Stimulated activated naive CD8-positive, alpha-beta T cell treated with anti-CD3 and anti-CD28 coated beads, Interleukin-15, amount 100 ng/mL, for 72 hours (primary cell): ENCODE measurements around the gene LTB4R.
A peak's percentile ranks its signal among the peaks of the same experiment; 100 is the strongest.
"Not testable (repeated sequence)": the region's sequence is repeated elsewhere in the genome, so short reads cannot be mapped to it uniquely, and the experiment has no call there.

ENCODE experiments used
- ATAC-seq: fragments of 150-1000 bp; cut with Tn5 transposase; 2 replicates; pipeline ENCODE4 v1.10.0; 2021; ENCODE audit warnings: mild to moderate bottlenecking, moderate library complexity
- DNase-seq, 2 donors: peaks; one replicate each; pipeline ENCODE4 v3.0.0; 2021 to 2022
- H3K27ac Mint-ChIP-seq, 2 donors: one replicate each; pipeline ENCODE4 v1.8.0; 2022; ENCODE audit warnings: mild to moderate bottlenecking in 2 of 2, mixed read lengths in 2 of 2, moderate library complexity in 2 of 2
- H3K27me3 Mint-ChIP-seq: one replicate; pipeline ENCODE4 v1.8.0; 2022; ENCODE audit warnings: mixed read lengths
- H3K4me1 Mint-ChIP-seq: one replicate; pipeline ENCODE4 v1.8.0; 2022; ENCODE audit warnings: mild to moderate bottlenecking, mixed read lengths
- H3K4me3 Mint-ChIP-seq, 2 donors: one replicate each; pipeline ENCODE4 v1.8.0; 2022; ENCODE audit warnings: mild to moderate bottlenecking in 2 of 2, mixed read lengths in 2 of 2, moderate library complexity in 1 of 2
- H3K9me3 Mint-ChIP-seq, 2 donors: one replicate each; pipeline ENCODE4 v1.8.0; 2022; ENCODE audit warnings: mixed read lengths in 2 of 2

LTB4R gene

DNA sequence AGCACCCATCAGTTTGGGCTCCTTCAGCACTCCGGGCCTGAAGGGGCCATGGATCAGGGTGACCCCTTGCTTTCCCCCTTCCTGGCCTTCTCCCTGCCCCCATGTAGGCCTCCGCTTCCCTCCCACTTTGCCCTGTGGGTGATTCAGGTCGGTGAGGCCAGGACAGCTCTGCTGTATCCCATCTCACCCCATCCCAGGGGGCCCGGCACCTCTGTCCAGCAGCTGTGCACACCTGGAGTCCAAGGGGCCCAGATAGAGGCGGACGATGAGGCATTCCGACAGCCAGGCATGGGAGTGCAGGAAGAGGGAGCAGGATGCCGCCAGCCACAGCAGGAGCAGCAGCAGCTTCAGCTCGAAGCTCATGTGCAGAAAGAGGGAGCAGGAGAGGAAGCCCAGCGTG lies 11.4 kb downstream of the LTB4R start:
- Mint-ChIP-seq H3K4me3 (no peak overlapping the region), H3K4me1 (peaks cover 13% of the 10 kb centered on the region), H3K27ac (no peak overlapping the region), H3K27me3 (peaks cover 26% of the 10 kb centered on the region), H3K9me3 (no peaks in the 10 kb centered on the region)
- DNase-seq = no peak
- ATAC-seq = no peak

DNA sequence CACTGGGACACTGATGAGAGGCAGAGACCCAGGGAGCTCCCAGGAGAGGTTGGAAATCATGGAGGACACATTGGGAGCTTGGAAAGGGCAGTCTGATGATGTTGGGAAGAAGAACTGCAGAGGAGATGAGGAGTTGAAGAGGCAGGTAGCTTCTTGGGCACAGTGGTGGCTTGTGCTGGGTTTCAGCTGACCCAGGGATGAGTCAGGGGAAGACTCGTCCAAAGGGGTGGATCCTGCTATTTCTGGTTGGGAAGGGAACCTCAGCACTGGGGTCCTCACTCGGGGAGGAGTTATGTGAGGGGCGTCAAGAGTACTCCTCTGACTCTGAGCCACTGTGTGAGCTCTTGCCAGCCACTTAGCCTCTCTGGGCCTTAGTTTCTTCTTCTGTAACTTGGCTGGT lies 12.0 kb downstream of the LTB4R start:
- DNase-seq = no peak
- Mint-ChIP-seq H3K4me1 (peaks cover 11% of the 10 kb centered on the region), H3K27me3 (peaks cover 26% of the 10 kb centered on the region), H3K27ac (no peak overlapping the region), H3K4me3 (no peak overlapping the region), H3K9me3 (no peaks in the 10 kb centered on the region)
- no peak for ATAC-seq

DNA sequence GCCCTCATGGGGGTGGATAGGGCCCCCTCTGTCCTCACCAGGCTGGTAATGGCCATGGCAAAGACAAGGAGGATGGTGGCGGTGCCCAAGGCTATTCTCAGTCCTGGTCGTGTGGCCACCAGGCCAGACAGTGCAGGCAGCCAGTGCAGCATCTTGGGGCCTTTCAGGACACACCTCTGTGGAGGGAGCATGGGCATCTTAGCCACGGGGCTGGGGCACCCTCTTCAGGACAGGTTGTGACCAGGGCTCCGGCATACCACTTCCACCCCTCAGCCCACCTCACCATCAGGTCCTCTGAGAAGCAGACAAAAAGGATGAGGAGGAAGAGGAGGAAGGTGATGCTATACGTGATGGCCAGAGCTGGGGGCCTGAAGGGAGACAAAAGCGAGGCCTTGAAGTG lies 12.7 kb downstream of the LTB4R start:
- no peaks in the 10 kb centered on the region for H3K9me3 Mint-ChIP-seq
- DNase-seq (no peak), ATAC-seq (no peak)
- H3K4me3 Mint-ChIP-seq = no peak overlapping the region
- H3K27me3 Mint-ChIP-seq = peaks cover 26% of the 10 kb centered on the region
- H3K4me1 Mint-ChIP-seq = peaks cover 18% of the 10 kb centered on the region
- H3K27ac Mint-ChIP-seq = no peak overlapping the region

DNA sequence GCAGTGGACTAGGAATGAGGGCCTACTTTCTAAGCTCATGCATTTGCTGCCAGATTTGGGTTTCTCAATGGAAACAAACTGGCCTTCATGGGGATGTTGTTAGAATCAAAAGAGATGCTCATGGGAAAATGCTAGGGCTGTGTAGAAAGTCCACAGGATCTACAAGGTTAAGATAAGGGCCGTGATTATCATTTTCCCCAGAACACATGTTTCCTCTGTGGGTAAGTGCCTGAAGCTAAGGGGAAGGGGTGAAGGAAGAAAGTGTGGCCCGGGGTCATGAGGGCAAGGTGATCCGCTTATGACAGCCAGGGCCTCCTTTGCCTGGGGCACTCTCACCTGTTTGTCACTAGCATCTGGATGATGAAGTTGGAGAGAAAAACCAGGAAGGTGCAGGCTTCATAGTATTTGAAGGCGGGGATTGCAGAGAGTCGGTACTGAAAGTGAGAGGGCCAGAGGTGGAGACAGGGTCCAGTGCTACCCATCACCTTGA lies 13.8 kb downstream of the LTB4R start:
- Mint-ChIP-seq H3K27ac (no peak overlapping the region), H3K4me1 (peaks cover 27% of the 10 kb centered on the region), H3K9me3 (no peaks in the 10 kb centered on the region), H3K4me3 (no peak overlapping the region), H3K27me3 (peaks cover 26% of the 10 kb centered on the region)
- DNase-seq = no peak
- ATAC-seq = no peak

DNA sequence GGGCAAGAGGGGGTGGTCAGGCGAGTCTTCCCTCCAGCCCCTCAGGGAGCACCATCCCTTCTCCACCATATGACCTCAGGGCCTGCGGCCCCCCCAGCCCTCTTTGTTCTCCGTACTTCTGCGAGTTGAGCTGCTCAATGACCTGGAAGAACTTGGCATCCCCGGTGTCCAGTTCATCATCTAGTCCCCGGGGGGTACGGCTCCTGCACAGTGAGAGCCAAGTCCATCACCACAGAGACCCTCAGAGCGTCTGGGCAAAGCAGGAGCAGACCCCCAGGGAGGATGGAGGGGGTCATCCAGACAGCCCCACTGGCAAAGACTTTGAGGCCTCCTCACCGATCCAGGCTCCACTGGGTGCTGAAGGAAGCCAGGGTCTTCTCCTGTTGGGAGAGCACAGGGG lies 14.7 kb downstream of the LTB4R start:
- Mint-ChIP-seq H3K27ac (no peak overlapping the region), H3K4me1 (peaks cover 27% of the 10 kb centered on the region), H3K9me3 (no peaks in the 10 kb centered on the region), H3K27me3 (peaks cover 30% of the 10 kb centered on the region), H3K4me3 (no peak overlapping the region)
- no peak for DNase-seq
- no peak for ATAC-seq

DNA sequence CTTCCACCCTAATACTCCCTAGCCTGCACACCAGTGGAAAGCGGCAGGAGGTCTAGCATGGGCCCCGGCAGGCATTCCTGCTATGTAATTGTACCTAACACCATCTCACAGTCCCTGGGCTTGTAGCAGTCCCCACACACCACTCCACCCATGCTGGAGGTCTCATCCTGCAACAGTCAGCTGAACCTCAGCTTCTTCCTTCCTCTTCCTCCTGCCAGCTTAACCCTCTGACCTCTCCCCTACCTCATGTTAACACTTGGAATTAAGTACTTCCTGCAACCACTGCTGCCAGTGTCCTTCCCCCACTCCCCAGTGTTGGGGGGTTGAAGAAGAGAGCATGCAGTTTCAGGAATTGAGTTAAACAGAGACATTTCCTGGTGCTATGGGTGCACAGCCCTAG lies 16.0 kb downstream of the LTB4R start:
- Mint-ChIP-seq H3K27ac (peak overlapping the region in 1 of 2 donors; percentile 63), H3K4me3 (no peak overlapping the region), H3K9me3 (no peaks in the 10 kb centered on the region), H3K27me3 (peaks cover 44% of the 10 kb centered on the region), H3K4me1 (peaks cover 37% of the 10 kb centered on the region)
- no peak for ATAC-seq
- DNase-seq = no peak

DNA sequence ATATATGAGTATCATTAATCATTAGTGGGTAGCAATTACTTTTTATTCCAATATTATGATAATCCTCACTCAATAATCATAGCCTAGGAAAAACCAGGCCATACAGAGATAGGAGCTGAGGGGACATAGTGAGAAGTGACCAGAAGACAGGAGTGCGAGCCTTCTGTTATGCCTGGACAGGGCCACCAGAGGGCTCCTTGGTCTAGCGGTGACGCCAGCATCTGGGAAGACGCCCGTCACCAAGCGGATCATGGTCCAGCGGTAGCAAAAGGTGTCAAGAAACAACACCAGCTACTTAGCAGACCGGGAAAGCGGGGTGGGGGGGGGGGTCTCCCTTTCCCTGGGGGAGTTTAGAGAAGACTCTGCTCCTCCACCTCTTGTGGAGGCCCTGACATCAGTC lies 16.6 kb downstream of the LTB4R start:
- peaks cover 48% of the 10 kb centered on the region for H3K27me3 Mint-ChIP-seq
- H3K9me3 Mint-ChIP-seq, DNase-seq, H3K4me3 Mint-ChIP-seq, ATAC-seq, H3K27ac Mint-ChIP-seq: not testable (repeated sequence)
- peaks cover 43% of the 10 kb centered on the region for H3K4me1 Mint-ChIP-seq

DNA sequence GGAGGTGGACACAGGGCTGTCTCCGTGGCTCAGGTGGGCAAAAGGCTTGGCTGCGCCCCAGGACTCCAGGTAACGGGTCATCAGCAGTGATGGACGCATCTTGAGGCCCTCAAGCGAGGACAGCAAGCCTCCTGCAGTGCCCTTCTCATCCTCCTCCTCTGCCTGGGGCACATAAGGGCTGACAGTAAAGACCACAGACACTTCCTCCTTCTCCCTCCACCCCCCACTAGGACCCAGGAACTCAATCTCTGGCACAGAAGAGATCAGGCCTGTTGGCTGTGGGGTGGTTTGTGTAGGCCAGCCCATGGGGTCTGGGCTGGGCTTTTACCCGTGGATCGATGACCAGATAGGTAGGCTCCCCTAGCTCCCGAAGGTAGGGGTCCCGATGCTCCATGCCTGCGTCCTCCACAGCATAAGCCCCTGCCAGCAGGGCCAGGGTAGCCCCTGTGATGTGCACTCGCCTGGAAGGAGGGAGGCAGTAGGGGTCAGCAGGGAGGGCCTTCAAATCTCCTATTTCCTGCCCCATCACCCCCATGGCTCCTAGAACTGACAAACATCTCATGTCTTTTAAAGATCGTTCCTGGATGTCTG lies 17.9 kb downstream of the LTB4R start:
- H3K27me3 Mint-ChIP-seq = peaks cover 54% of the 10 kb centered on the region
- no peak overlapping the region for H3K27ac Mint-ChIP-seq
- peaks cover 53% of the 10 kb centered on the region for H3K4me1 Mint-ChIP-seq
- DNase-seq = no peak
- H3K9me3 Mint-ChIP-seq = no peaks in the 10 kb centered on the region
- no peak overlapping the region for H3K4me3 Mint-ChIP-seq
- no peak for ATAC-seq

DNA sequence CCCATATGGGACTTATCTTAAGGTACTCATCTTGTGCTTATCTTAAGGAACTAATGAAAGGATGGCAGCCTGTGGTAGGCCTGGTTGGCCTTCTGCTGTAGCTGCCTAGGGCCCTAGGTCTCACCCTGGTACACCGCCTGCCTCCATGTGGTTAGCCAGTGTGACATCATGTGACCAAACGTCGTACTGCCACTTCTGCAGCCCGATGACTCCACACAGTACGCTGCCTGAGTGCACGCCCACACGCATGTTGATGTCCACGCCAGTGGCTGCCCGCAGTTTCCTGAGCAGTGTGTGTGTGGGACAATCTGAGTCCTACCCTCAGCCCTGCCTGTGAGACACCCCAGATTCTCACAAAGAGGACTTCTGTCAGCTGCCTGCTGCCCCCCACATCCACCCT lies 18.4 kb downstream of the LTB4R start:
- Mint-ChIP-seq H3K4me1 (peaks cover 59% of the 10 kb centered on the region), H3K27me3 (peaks cover 59% of the 10 kb centered on the region), H3K9me3 (no peaks in the 10 kb centered on the region), H3K4me3 (no peak overlapping the region), H3K27ac (no peak overlapping the region)
- ATAC-seq (peak; percentile 62), DNase-seq (peak in 1 of 2 donors; percentile 61)

DNA sequence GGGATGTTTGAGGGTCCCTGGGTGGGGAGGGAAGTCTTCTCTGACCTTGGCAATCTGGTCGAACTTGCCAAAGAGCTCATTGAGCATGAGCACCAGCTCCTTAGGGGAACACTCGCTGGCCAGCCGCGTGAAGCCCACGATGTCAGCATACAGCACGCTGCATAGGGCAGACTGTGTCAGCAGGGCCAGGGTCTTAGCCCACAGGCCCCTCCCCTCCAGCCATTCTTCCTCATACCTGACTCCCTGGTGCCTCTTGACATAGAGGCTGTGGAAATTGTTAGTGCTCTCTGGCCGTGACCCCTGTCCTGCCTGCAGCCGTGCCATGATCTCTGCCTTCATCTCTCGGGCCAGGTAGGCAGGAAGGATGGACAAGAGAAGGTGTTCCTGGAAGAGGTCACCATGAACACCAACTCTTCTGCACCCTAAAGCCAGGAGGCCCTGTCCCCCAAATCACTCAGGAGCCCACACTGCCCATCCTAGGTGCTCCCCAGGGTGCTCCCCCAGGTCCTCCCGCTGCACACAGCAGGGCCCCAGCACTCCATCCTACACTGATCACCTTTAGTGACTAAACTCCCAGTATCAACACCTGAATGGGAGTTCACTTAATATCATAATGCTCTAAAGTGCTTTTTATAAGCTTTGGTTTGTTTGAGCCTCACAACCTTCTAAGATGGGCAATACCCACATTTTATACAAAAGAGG lies 19.8 kb downstream of the LTB4R start:
- Mint-ChIP-seq H3K27me3 (peaks cover 73% of the 10 kb centered on the region), H3K4me1 (peaks cover 69% of the 10 kb centered on the region), H3K27ac (no peak overlapping the region), H3K4me3 (no peak overlapping the region), H3K9me3 (no peaks in the 10 kb centered on the region)
- ATAC-seq = no peak
- no peak for DNase-seq

DNA sequence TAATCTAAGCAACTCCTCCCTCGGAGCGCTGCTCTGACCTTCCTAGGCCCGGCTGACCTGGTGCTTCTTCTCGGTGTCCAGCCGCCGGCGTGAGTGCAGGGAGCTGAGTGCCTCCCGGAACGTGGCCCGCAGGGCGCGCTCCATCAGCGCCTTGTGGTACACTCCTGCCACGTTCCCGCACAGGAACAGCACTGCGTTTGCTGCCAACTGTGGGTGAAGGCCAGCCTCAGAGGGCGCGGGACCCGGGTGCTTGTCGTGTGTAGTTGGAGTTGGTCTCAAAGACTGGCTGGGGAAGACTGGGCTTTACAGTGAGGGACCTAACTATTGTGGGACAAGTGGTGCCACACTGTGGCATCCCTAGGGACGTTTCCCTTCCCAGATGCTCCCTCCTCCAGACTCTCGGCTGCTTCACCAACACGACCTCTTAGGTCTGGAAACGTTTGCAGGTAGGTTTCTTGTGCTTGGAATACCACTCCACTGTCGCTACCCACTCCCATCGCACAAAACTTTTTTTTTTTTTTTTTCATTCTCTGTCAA lies 20.5 kb downstream of the LTB4R start:
- Mint-ChIP-seq H3K9me3 (no peaks in the 10 kb centered on the region), H3K4me1 (peaks cover 70% of the 10 kb centered on the region), H3K27ac (no peak overlapping the region), H3K27me3 (peaks cover 78% of the 10 kb centered on the region), H3K4me3 (peak overlapping the region; percentile 79 to 81)
- DNase-seq = no peak
- ATAC-seq = no peak

DNA sequence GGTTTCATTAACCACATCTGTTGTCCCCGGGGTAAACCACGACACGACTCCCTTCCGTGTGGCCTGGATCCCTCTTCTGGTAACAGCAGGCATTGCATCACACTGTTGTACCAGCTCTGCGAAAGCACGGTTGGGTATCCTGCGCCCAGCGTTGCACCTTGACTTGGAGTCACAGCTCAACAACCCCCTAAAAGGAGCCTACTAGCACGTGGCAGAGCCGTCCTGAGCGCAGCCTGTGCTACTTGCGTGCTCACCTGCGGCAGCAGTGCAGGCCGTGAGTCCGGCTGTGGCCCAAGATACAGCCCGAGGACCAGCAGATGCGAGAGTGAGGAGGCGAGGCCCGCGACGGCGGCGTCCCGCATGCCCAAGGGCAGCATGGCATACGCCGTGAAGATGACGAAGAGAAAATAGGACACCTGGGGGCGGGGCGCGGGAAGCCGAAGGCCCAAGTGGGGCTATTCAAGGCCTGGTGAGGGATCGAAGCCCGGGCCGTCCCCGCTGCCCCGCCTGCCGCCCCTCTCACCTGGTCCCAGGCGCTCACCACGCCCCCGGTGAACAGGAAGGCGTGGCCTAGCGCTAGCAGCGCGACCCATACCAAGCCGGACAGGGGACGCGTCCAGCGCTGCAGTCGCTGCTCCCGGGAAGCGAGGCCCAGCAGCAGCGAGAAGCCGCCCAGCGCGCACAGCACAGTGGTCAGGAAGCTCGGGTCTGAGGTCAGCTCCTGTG lies 21.1 kb downstream of the LTB4R start:
- Mint-ChIP-seq H3K4me3 (peak overlapping the region; percentile 79 to 81), H3K27me3 (peaks cover 78% of the 10 kb centered on the region), H3K27ac (peak overlapping the region; percentile 47 to 88), H3K9me3 (no peaks in the 10 kb centered on the region), H3K4me1 (peaks cover 64% of the 10 kb centered on the region)
- ATAC-seq = peak; percentile 88
- DNase-seq = peak; percentile 83 to 89

DNA sequence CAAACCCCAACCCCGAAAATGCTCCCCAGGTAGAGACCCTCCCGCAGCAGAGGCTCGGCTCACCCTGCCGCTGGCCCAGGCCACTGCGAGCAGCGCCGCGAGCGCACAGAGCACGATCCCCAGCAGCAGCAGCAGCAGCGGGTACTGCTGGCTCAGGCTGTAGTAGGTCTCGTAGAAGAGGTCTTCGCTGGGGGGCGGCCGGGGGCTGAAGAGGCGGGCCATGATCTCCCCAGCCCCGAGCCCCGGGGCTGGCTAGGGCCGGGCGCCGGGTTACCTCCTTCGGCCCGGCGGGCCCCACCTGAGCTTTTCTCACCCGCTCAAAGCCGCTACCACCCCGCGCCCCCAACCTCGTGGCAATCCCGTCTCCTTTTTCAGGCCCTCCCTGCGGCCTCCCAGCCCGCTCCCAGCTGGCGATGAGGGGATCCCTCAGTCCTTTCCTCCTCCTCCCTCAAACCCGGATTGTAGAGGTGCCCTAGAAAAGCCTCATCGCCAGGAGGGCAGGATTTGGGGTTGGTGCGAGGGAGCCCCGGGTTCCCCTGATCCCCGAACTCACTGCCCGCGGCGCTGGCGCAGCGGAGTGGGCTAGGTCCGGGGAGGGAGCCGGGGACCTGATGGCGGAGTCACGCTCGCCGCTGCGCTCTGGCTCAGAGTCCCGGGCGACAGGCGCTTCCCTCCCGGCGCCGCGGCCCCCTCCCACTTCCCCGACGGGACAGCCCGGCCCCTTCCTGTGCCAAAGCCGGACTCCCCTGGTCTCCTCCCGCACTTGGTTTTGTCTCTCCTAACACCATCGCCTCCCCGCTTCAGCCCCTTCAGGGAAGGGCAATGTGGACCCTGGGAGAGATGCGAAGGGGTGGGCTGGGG lies 23.4 kb downstream of the LTB4R start, which contains the start of gene ADCY4:
ADCY4 (minus strand) TSS at position 641 of the 861 bp plus-strand sequence; CDS start at position 222, 419 bp downstream.
- Mint-ChIP-seq H3K4me1 (peaks cover 67% of the 10 kb centered on the region), H3K27me3 (peaks cover 69% of the 10 kb centered on the region), H3K4me3 (peak within 1 kb of the TSS; percentile 65 to 72), H3K9me3 (no peaks in the 10 kb centered on the region), H3K27ac (peak within 1 kb of the TSS in 1 of 2 donors; percentile 34)
- ATAC-seq (peak; percentile 39), DNase-seq (no peak)

DNA sequence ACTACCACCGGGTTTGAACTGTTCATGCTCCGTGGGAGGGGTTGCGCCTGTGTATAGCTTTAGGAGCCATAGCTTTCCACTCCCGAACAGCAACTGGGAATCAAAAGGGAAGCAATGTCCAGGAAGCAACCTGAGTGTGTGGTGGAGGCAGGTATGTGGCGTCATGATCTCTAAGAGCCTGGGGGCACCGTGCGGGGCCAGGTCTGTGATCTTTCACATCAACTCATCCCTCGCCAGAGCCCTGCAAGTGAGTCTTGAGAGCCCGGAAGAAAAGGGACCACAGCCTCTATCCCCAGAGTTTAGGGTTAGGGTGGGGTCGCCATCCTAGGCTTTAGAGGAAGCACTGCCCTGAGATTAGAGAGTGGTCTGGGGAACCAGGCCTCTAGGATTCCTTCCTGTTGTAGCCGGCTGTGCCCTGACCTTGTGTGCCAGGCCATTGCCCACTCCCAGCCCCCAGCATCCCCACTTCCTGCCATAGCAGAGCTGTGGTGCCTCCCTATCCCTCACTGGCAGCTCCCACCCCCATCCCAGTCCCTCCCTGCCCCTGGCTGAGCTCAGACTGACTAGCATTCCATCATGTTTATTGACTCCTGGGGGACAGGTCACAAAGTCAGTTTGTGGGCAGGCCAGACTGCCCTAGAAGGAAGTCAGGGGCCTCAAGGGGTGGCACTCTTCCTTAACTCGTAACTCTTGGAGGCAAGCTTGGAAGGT lies 24.3 kb downstream of the LTB4R start:
- ATAC-seq (no peak), DNase-seq (no peak)
- peak overlapping the region in 1 of 2 donors; percentile 57 for H3K4me3 Mint-ChIP-seq
- no peak overlapping the region for H3K27ac Mint-ChIP-seq
- H3K27me3 Mint-ChIP-seq = peaks cover 60% of the 10 kb centered on the region
- no peaks in the 10 kb centered on the region for H3K9me3 Mint-ChIP-seq
- peaks cover 70% of the 10 kb centered on the region for H3K4me1 Mint-ChIP-seq
